Fibroblast of villous mesenchyme (primary cell): ENCODE measurements around the gene RND3. TPM values are rescaled to one million over a fixed set of nuclear protein-coding genes. Genes with fewer than 3 reads are reported as not detected.

Experiments
- DNase-seq: peaks from one replicate; pipeline ENCODE4 v3.0.0-alpha.2; 2010; ENCODE audit warnings: low read depth
- H3K4me3 ChIP-seq: 2 replicates; pipeline ENCODE4 v1.5.1; 2011; ENCODE audit warnings: low read depth, mild to moderate bottlenecking, low read length
- total RNA-seq: library from RNA; depleted of rRNA; stranded (reverse); fragments of >200 nt; gene quantifications from 2 replicates; pipeline ENCODE4 v1.2.3, GENCODE V29; 2012
- TF ChIP-seq, protein P1 (sequence below): IDR thresholded peaks from 2 replicates; pipeline ENCODE4 v1.5.1; 2012; ENCODE audit warnings: low read depth, mild to moderate bottlenecking, low read length; ENCODE audit not compliant: insufficient read depth

The RND3 gene
- total RNA-seq, 1 donor = 1,266 TPM

DNA sequence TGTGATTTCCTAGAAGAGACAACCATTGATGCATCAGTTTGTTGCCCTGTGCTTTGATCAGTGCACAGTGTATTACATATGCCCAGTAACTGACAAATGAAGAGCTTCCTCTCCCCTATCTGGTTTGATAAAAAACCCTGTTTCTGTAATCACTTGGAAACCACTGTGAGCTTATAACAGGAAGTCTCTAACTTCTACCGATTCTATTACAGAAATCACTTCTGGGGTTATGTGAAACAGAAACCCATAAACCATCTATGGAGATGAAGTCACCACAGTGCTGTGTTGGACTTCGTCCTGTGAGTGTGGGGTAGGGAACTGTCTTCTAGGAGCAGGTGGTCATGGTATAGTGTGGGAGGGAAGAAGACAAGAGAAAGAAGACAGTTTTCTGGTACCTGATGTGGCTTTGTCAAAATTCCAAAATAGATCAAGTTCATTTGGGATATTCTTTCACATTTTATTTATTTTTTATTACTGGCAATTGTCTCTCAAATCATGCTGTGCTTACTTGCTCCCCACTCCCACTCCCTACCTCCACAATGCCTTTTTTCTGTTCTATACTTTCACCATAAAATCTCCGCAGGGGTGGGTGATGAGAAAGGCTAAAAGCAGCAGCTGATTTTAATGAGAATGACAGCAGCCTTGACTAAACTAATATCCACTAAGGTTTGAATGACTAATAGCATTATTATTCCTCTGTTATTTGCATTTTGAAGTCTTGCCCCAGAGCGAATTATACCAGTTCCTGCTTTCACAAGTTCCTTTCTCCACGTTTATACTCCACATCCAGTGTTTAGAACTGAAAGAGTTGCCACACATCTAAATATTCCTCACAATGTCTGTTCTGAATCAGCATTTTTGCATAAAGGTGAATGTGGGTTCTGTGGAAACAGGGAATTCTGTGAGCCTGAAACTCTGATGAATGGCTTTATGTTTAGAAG lies 41.7 kb upstream of the RND3 start:
- DNase-seq = peak; percentile 81
- TF ChIP-seq, protein P1, sequence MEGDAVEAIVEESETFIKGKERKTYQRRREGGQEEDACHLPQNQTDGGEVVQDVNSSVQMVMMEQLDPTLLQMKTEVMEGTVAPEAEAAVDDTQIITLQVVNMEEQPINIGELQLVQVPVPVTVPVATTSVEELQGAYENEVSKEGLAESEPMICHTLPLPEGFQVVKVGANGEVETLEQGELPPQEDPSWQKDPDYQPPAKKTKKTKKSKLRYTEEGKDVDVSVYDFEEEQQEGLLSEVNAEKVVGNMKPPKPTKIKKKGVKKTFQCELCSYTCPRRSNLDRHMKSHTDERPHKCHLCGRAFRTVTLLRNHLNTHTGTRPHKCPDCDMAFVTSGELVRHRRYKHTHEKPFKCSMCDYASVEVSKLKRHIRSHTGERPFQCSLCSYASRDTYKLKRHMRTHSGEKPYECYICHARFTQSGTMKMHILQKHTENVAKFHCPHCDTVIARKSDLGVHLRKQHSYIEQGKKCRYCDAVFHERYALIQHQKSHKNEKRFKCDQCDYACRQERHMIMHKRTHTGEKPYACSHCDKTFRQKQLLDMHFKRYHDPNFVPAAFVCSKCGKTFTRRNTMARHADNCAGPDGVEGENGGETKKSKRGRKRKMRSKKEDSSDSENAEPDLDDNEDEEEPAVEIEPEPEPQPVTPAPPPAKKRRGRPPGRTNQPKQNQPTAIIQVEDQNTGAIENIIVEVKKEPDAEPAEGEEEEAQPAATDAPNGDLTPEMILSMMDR = no peak
- H3K4me3 ChIP-seq = peak overlapping the region; percentile 5

DNA sequence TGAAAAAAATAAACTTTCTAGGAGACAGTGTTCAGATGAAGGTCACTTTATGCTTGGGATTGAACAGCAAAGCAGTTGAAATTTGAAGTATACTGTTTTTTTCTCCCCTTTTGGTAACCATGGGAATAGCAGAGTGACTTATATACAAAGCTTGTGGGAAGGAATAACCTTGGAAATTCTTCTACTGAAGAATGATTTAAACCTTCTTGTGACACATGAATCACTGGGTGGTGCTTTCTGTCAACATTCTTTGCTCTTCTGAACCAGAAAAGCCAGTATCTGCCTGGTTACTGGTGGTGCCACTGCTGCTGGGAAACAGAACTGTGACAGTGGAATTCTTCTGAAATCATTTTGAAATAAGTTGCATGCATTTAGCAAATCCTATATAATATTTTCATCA lies 39.4 kb upstream of the RND3 start:
- H3K4me3 ChIP-seq = no peak overlapping the region
- TF ChIP-seq, protein P1 = no peak
- DNase-seq = peak; percentile 85

DNA sequence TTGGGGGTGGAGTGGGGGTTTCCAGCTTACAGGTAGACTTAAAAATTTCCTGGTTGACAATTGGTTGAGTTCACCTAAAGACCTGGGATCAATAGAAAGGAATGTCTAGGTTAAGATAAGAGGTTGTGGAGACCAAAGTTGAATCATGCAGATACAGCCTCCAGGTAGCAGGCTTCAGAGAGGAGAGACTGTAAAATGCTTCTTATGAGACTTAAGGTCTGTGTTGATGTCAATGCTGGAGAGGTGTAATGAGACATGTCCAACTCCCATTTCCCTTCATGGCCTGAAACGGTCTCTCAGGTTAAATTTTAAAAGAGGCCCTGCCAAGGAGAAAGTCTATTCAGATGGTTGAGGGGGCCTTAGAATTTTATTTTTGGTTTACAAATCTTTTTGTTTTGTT lies 38.5 kb upstream of the RND3 start:
- no peak overlapping the region for H3K4me3 ChIP-seq
- TF ChIP-seq, protein P1 = no peak
- no peak for DNase-seq

DNA sequence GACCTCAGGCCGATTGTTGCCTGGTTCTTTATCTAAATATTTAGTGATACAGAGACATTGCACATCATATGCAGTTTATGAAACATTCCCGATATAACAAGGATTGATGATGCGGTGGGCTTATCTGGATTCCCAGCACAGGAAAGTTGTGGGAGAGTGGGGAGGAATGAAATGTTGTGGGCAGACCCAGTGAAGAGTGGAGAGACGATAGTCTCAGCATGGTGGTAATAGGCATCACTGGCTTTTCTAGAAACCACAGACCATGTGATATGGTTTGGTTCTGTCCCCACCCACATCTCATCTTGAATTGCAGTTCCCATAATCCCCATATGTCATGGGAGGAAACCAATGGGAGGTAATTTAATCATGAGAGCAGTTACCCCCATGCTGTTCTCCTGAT lies 34.8 kb upstream of the RND3 start:
- DNase-seq = no peak
- TF ChIP-seq, protein P1 = no peak
- H3K4me3 ChIP-seq = no peak overlapping the region

DNA sequence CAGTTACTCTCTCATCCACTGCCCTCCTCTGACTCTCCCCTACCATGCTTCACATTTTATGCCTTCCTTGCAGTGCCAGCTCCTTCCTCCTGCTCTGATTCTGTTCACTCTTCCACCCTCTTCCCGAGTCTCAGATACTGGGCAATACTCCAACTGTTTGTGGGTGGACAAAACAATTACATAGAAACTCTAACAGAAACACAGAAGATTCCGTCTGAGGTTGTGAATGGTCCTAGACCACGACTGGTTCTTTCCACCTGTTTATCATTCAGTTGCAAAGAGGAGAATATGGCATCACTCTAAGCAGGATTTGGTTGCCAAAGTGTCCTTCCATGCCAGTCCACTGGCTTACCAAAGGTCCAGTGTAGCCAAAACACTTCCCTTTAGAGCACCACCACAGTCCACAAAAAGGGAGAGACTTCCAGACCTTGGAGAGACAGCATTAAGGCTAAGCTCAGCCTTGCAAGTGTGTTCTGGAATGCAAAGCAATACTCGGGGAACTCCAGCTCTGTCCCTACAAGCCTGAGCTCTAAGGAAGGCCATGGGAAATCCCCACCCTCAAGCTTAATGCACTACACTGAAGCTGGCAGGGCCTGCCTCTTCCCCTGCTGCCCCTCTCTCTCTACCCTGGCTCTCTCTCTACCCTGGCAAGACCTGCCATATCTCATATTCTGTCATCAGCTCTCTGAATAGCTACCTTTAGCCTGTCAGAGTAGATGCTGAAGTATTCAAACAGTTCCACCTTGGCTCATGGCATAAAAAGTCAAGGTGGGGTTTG lies 33.6 kb upstream of the RND3 start:
- peak; percentile 68 for DNase-seq
- TF ChIP-seq, protein P1 = no peak
- no peak overlapping the region for H3K4me3 ChIP-seq

DNA sequence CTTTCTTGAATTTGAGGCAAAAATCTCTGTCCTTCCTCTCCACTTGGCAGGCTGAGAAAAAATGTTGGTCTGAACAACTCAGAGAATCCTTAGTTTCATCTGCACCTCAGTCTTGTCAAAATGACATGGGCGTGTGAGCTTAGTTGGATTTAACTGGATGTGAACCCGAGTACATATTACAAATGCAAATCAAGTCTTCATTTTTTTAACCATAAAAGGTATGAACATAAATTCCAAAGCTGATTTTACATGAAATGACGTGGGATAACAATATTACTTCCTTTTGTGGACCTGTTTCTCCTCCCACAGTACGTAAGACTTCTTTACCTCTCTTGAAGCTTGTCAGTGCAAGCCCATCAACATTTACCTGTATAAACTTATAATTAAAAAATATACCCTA lies 32.6 kb upstream of the RND3 start:
- TF ChIP-seq, protein P1 = no peak
- no peak overlapping the region for H3K4me3 ChIP-seq
- no peak for DNase-seq
